HCT116 (cell line): ENCODE data around the gene RNF144B.

Experiments
- CEBPB ChIP-seq: IDR thresholded peaks from 2 replicates; pipeline ENCODE4 v1.6.1; 2012; ENCODE audit warnings: low read depth
- EZH2 ChIP-seq: fragments of 200-600 bp; sonication (generic); IDR thresholded peaks from 2 replicates; pipeline ENCODE4 v1.6.1; 2017; ENCODE audit warnings: antibody characterized with exemption, mixed run types
- FOSL1 ChIP-seq: IDR thresholded peaks from 2 replicates; pipeline ENCODE4 v1.6.1; 2012; ENCODE audit warnings: low read depth
- POLR2A ChIP-seq: IDR thresholded peaks from 2 replicates; pipeline ENCODE4 v1.7.0; 2011; ENCODE audit warnings: borderline replicate concordance; ENCODE audit not compliant: insufficient read depth, insufficient read length; ENCODE audit errors: extremely low read depth
- SRF ChIP-seq: IDR thresholded peaks from 2 replicates; pipeline ENCODE4 v1.6.1; 2012; ENCODE audit warnings: low read depth
- ZNF274 ChIP-seq: fragments of 200-500 bp; sonication (Bioruptor generic); IDR thresholded peaks from 2 replicates; pipeline ENCODE4 v1.6.1; 2014; ENCODE audit warnings: mild to moderate bottlenecking, low read depth, low read length, inconsistent platforms
- TF ChIP-seq, protein P1 (sequence below), 3 experiments: fragments of 200-600 bp in 1 of 3; sonication (generic) in 1 of 3; IDR thresholded peaks in 2 of 3; conservative IDR thresholded peaks in 1 of 3; 2 replicates each; pipeline ENCODE4 v1.5.1; 2012 to 2017; ENCODE audit warnings: low read depth in 2 of 3, low read length in 2 of 3, antibody characterized with exemption in 1 of 3, borderline replicate concordance in 1 of 3, control low read depth in 1 of 3, mild to moderate bottlenecking in 1 of 3, mixed read lengths in 1 of 3, mixed run types in 1 of 3, moderate library complexity in 1 of 3; ENCODE audit not compliant: insufficient read depth in 1 of 3
- TF ChIP-seq, protein P2 (sequence below): IDR thresholded peaks from 2 replicates; pipeline ENCODE4 v1.6.1; 2012

DNA sequence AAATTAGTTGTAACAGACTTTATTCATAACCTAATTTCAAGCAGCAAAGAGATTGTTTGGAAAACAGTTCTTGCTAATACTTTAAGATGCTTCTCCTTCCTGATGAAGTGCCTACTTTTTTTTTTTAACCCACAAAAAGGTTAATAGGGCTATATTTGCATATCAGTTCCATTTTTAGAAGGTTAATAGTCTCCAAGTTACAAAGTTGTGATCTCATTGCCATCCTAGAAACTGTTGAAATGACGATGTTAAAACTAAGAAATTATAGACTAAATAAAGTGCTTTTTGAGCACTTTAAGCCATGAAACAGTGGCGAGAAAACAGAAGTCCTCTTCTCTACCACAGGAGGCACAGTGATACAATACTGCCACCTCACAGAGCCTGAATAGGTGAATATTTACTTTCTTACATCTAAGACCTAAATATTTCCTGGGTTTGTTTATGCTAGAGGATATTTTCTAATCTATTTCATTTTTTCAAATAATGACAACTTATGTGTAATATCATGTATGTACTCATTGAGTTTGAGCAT, 5.3 kb downstream of the RNF144B start:
- TF ChIP-seq, protein P1, sequence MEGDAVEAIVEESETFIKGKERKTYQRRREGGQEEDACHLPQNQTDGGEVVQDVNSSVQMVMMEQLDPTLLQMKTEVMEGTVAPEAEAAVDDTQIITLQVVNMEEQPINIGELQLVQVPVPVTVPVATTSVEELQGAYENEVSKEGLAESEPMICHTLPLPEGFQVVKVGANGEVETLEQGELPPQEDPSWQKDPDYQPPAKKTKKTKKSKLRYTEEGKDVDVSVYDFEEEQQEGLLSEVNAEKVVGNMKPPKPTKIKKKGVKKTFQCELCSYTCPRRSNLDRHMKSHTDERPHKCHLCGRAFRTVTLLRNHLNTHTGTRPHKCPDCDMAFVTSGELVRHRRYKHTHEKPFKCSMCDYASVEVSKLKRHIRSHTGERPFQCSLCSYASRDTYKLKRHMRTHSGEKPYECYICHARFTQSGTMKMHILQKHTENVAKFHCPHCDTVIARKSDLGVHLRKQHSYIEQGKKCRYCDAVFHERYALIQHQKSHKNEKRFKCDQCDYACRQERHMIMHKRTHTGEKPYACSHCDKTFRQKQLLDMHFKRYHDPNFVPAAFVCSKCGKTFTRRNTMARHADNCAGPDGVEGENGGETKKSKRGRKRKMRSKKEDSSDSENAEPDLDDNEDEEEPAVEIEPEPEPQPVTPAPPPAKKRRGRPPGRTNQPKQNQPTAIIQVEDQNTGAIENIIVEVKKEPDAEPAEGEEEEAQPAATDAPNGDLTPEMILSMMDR (IDR thresholded peaks at IDR 0.05 in 2 of 3, conservative IDR thresholded peaks at IDR 0.05 in 1 of 3; ENCODE audit: borderline replicate concordance in 1 of 3, insufficient read depth in 1 of 3, low read depth in 2 of 3, low read length in 2 of 3) = peak in 1 of 3 experiments; percentile 17; a peak in 1 of 6 replicates
- no peak for TF ChIP-seq ZNF274
- TF ChIP-seq CEBPB = no peak
- TF ChIP-seq, protein P2, sequence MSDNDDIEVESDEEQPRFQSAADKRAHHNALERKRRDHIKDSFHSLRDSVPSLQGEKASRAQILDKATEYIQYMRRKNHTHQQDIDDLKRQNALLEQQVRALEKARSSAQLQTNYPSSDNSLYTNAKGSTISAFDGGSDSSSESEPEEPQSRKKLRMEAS = no peak
- TF ChIP-seq POLR2A = no peak
- no peak for TF ChIP-seq SRF
- no peak for TF ChIP-seq FOSL1
- no peak for TF ChIP-seq EZH2
